ENCODE results near the gene PPP1R12B.

DNA sequence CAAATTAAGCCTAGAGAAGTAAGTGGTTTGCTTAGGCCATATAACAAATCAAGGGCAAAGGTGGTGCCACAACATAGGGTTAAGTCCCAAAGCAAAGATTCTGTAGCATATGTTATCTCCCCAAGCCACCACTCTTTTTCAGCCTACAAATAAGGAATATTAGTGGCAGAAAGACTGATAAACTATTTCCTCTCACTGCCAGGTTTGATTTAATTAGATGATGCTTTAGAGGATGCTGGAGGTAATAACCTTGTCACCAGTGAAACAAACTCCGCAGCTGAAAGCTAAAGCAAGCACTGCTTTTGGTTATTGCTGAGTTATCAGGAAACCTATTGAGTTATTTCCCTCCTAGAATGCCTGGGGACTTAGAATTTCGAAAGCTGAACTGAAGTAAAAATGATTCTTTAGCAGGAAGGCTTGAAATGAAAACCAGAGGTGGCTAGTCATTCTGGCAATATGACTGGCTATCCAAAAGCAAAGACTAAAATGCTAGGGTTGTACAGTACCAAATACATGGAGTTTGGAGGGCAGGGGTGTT is 216.5 kb downstream of the PPP1R12B start:
- TF ChIP-seq, protein P1, sequence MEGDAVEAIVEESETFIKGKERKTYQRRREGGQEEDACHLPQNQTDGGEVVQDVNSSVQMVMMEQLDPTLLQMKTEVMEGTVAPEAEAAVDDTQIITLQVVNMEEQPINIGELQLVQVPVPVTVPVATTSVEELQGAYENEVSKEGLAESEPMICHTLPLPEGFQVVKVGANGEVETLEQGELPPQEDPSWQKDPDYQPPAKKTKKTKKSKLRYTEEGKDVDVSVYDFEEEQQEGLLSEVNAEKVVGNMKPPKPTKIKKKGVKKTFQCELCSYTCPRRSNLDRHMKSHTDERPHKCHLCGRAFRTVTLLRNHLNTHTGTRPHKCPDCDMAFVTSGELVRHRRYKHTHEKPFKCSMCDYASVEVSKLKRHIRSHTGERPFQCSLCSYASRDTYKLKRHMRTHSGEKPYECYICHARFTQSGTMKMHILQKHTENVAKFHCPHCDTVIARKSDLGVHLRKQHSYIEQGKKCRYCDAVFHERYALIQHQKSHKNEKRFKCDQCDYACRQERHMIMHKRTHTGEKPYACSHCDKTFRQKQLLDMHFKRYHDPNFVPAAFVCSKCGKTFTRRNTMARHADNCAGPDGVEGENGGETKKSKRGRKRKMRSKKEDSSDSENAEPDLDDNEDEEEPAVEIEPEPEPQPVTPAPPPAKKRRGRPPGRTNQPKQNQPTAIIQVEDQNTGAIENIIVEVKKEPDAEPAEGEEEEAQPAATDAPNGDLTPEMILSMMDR (IDR thresholded peaks at IDR 0.05): no peak
- TF ChIP-seq POLR2AphosphoS5 (IDR thresholded peaks at IDR 0.05; ENCODE audit: insufficient read depth in 1 of 2, low read depth in 1 of 2): no peak
- no peak for TF ChIP-seq POLR2A (IDR thresholded peaks at IDR 0.05)
